ENCODE measurements around the gene ZFYVE27. TPM values are rescaled to one million over a fixed set of nuclear protein-coding genes. Genes with fewer than 3 reads are reported as not detected.

Gene ZFYVE27
- polyA plus RNA-seq, 1 donor (not counting 4 experiments of a cell fraction or from before 2014, with no cell fraction given): 14.3 TPM

DNA sequence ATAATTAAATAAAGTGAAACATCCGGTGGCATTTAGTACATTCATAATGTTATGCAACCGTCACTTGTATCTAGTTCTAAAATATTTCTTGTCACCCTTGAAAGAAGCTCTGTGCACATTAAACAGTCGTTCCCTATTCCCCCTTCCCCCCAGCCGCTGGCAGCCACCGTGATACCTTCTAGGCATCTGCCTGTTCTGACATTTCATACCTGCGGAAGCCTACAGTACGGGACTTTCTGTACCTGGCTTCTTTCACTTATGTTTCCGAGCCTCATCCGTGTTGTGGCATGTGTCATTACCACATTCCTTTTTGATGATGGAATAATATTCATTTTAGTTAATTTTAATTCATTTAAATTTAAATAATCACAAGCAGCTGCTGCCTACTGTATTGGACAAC lies 48.8 kb downstream of the ZFYVE27 start:
- TF ChIP-seq EZH2 (IDR thresholded peaks at IDR 0.05; ENCODE audit: low read length): no peak
- TF ChIP-seq, protein P1, sequence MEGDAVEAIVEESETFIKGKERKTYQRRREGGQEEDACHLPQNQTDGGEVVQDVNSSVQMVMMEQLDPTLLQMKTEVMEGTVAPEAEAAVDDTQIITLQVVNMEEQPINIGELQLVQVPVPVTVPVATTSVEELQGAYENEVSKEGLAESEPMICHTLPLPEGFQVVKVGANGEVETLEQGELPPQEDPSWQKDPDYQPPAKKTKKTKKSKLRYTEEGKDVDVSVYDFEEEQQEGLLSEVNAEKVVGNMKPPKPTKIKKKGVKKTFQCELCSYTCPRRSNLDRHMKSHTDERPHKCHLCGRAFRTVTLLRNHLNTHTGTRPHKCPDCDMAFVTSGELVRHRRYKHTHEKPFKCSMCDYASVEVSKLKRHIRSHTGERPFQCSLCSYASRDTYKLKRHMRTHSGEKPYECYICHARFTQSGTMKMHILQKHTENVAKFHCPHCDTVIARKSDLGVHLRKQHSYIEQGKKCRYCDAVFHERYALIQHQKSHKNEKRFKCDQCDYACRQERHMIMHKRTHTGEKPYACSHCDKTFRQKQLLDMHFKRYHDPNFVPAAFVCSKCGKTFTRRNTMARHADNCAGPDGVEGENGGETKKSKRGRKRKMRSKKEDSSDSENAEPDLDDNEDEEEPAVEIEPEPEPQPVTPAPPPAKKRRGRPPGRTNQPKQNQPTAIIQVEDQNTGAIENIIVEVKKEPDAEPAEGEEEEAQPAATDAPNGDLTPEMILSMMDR (optimal IDR thresholded peaks at IDR 0.05 in 1 of 3, IDR thresholded peaks at IDR 0.05 in 1 of 3, conservative IDR thresholded peaks at IDR 0.05 in 1 of 3; ENCODE audit: extremely low read depth in 1 of 3, insufficient read depth in 2 of 3, low read length in 3 of 3): no peak
- Histone ChIP-seq H3K27me3 (ENCODE audit: control insufficient read depth, extremely low read depth, insufficient read depth, low read length) (no peaks in the 10 kb centered on the region), H3K36me3 (ENCODE audit: control insufficient read depth in 2 of 2, extremely low read depth in 1 of 2, insufficient read depth in 2 of 2, low read length in 2 of 2) (no peaks in the 10 kb centered on the region), H2AFZ (ENCODE audit: control insufficient read depth, low read length) (peak overlapping the region; percentile 15), H3K4me1 (ENCODE audit: control insufficient read depth, extremely low read depth, insufficient read depth, low read length) (peaks cover 31% of the 10 kb centered on the region), H3K9me1 (ENCODE audit: control insufficient read depth, extremely low read depth, insufficient read depth, low read length) (no peaks in the 10 kb centered on the region), H4K20me1 (ENCODE audit: control insufficient read depth, extremely low read depth, insufficient read depth, low read length) (no peaks in the 10 kb centered on the region), H3K9me3 (ENCODE audit: control insufficient read depth, low read depth, low read length) (no peaks in the 10 kb centered on the region), H3K4me2 (ENCODE audit: control insufficient read depth, extremely low read depth, insufficient read depth, low read depth, low read length) (peak overlapping the region; percentile 75), H3K27ac (ENCODE audit: control insufficient read depth, insufficient read depth, low read length) (no peak overlapping the region), H3K79me2 (ENCODE audit: control insufficient read depth, insufficient read depth, low read length) (no peaks in the 10 kb centered on the region), H3K4me3 (ENCODE audit: control insufficient read depth in 2 of 3, extremely low read depth in 1 of 3, insufficient read depth in 2 of 3, low read depth in 1 of 3, low read length in 3 of 3) (peak overlapping the region in 2 of 3 experiments; percentile 10 to 49), H3K9ac (ENCODE audit: control insufficient read depth, extremely low read depth, insufficient read depth, low read length) (no peak overlapping the region)
- DNase-seq (ENCODE audit: low read depth, low spot score) (no peak), FAIRE-seq (peak; percentile 65)
- dilution Hi-C loops (cut with MboI; ENCODE audit: extremely low pct_ligation_motif_present, low sequenced_read_pairs): no loop called here

- Histone ChIP-seq H2AFZ (ENCODE audit: control insufficient read depth, low read length) (peak overlapping the region; percentile 49), H3K79me2 (ENCODE audit: control insufficient read depth, insufficient read depth, low read length) (no peaks in the 10 kb centered on the region), H3K27me3 (ENCODE audit: control insufficient read depth, extremely low read depth, insufficient read depth, low read length) (no peaks in the 10 kb centered on the region), H3K4me3 (ENCODE audit: control insufficient read depth in 2 of 3, extremely low read depth in 1 of 3, insufficient read depth in 2 of 3, low read depth in 1 of 3, low read length in 3 of 3) (no peak overlapping the region), H3K9me1 (ENCODE audit: control insufficient read depth, extremely low read depth, insufficient read depth, low read length) (no peaks in the 10 kb centered on the region), H3K27ac (ENCODE audit: control insufficient read depth, insufficient read depth, low read length) (no peak overlapping the region), H3K9ac (ENCODE audit: control insufficient read depth, extremely low read depth, insufficient read depth, low read length) (no peak overlapping the region), H3K4me1 (ENCODE audit: control insufficient read depth, extremely low read depth, insufficient read depth, low read length) (peaks cover 17% of the 10 kb centered on the region), H3K36me3 (ENCODE audit: control insufficient read depth in 2 of 2, extremely low read depth in 1 of 2, insufficient read depth in 2 of 2, low read length in 2 of 2) (no peaks in the 10 kb centered on the region), H4K20me1 (ENCODE audit: control insufficient read depth, extremely low read depth, insufficient read depth, low read length) (no peaks in the 10 kb centered on the region), H3K4me2 (ENCODE audit: control insufficient read depth, extremely low read depth, insufficient read depth, low read depth, low read length) (peak overlapping the region; percentile 48), H3K9me3 (ENCODE audit: control insufficient read depth, low read depth, low read length) (no peaks in the 10 kb centered on the region)
- no peak for FAIRE-seq
- DNase-seq (ENCODE audit: low read depth, low spot score): no peak
- TF ChIP-seq EZH2 (IDR thresholded peaks at IDR 0.05; ENCODE audit: low read length): no peak
- TF ChIP-seq, protein P1 (optimal IDR thresholded peaks at IDR 0.05 in 1 of 3, IDR thresholded peaks at IDR 0.05 in 1 of 3, conservative IDR thresholded peaks at IDR 0.05 in 1 of 3; ENCODE audit: extremely low read depth in 1 of 3, insufficient read depth in 2 of 3, low read length in 3 of 3): no peak
- dilution Hi-C loops (cut with MboI; ENCODE audit: extremely low pct_ligation_motif_present, low sequenced_read_pairs): no loop called here
These were observed 51.9 kb downstream of the ZFYVE27 start for GRCh38 chr10:97788552-97789442.

Data from keratinocyte (primary cell).